ENCODE measurements around the gene OR8J3.

GRCh38 chr11:56183459-56183858 lies 43.5 kb upstream of the OR8J3 start:
- TF ChIP-seq FOXM1 (IDR thresholded peaks at IDR 0.05; ENCODE audit: borderline replicate concordance, low read depth) (no peak), MAX (IDR thresholded peaks at IDR 0.05) (no peak), TEAD4 (IDR thresholded peaks at IDR 0.05) (no peak), CEBPB (IDR thresholded peaks at IDR 0.05) (no peak)

All from Ishikawa (cell line).